Testis (tissue), 3 donors: Measurements from ENCODE around the gene PRKCZ. TPM values are rescaled to one million over a fixed set of nuclear protein-coding genes. Genes with fewer than 3 reads are reported as not detected.

Experiments used
- DNase-seq: peaks from one replicate; pipeline ENCODE4 v3.0.0-alpha.2; 2019
- H3K27ac ChIP-seq, 2 donors: fragments of 200-600 bp; sonication (generic); one replicate each; pipeline ENCODE4 v1.5.1; 2019
- H3K27me3 ChIP-seq: fragments of 200-600 bp; sonication (generic); one replicate; pipeline ENCODE4 v1.5.1; 2019
- H3K36me3 ChIP-seq: fragments of 200-600 bp; sonication (generic); one replicate; pipeline ENCODE4 v1.5.1; 2017; ENCODE audit warnings: low read depth; ENCODE audit errors: missing control alignments
- H3K4me1 ChIP-seq: fragments of 200-600 bp; sonication (generic); one replicate; pipeline ENCODE4 v1.5.1; 2019
- H3K4me3 ChIP-seq, 2 donors: fragments of 200-600 bp; sonication (generic); one replicate each; pipeline ENCODE4 v1.5.1; 2017 to 2019
- H3K9me3 ChIP-seq: fragments of 200-600 bp; sonication (generic); one replicate; pipeline ENCODE4 v1.5.1; 2017
- POLR2A ChIP-seq: fragments of 450-650 bp; IDR thresholded peaks from one replicate; pipeline ENCODE4 v1.6.1; 2017; ENCODE audit warnings: antibody characterized with exemption, mild to moderate bottlenecking, moderate library complexity
- WGBS, 2 donors: methylation state at CpG; one replicate each; pipeline ENCODE4 v1.1.5; 2018; 5-methylcytosine and 5-hydroxymethylcytosine counted together
- intact Hi-C: fragments of 100-400 bp; cut with DNase I; formaldehyde crosslinking; loops from one replicate; pipeline ENCODE4 v1.15.1; 2023; ENCODE audit warnings: low total_unique reads
- polyA plus RNA-seq: library from polyadenylated mRNA; stranded (reverse); fragments of 350-450 nt; fragmentation: Illumina TruSeq; extraction: RNeasy Lipid Tissue Mini Kit (QIAGEN cat#74804); gene quantifications from one replicate; pipeline ENCODE4 v1.2.3, GENCODE V29; 2014; ENCODE audit warnings: low read depth, low replicate concordance; ENCODE audit not compliant: insufficient read depth
- total RNA-seq, 2 donors: library from RNA; depleted of rRNA; stranded (reverse); fragments of >200 nt; gene quantifications; one replicate each; pipeline ENCODE4 v1.2.3, GENCODE V29; 2016
- TF ChIP-seq, protein P1 (sequence below), 3 experiments: fragments of 450-650 bp in 2 of 3; fragments of 200-600 bp in 1 of 3; sonication (generic) in 1 of 3; IDR thresholded peaks; one replicate each; pipeline ENCODE4 v1.5.1; 2016 to 2019; ENCODE audit warnings: antibody characterized with exemption in 3 of 3, mild to moderate bottlenecking in 2 of 3, moderate library complexity in 1 of 3

PRKCZ gene
- total and polyA plus RNA-seq, 3 donors from 2014 or later: 86.4 to 142 (median 123) TPM

DNA sequence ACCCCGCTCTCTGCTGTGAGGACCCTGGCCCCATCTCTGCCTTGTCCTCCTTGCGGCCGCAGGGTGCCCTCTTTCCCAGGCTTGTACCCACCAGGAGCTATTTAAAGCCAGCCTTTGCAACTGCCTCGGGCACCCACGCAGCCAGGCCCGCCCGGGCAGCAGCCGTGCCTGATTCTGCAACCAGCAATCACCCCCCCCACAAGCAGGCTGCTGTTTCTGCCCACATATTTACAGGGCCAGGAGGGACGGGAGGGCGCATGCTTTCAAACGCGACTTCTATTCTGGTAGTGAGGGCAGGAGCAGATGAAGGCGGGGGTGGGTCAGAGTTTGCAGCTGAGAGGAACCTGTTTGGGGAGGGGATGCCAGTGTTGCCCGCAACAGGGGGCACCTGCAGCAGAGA, 17.5 kb upstream of the PRKCZ start:
- intact Hi-C loops: no loop called here
- TF ChIP-seq, protein P1, sequence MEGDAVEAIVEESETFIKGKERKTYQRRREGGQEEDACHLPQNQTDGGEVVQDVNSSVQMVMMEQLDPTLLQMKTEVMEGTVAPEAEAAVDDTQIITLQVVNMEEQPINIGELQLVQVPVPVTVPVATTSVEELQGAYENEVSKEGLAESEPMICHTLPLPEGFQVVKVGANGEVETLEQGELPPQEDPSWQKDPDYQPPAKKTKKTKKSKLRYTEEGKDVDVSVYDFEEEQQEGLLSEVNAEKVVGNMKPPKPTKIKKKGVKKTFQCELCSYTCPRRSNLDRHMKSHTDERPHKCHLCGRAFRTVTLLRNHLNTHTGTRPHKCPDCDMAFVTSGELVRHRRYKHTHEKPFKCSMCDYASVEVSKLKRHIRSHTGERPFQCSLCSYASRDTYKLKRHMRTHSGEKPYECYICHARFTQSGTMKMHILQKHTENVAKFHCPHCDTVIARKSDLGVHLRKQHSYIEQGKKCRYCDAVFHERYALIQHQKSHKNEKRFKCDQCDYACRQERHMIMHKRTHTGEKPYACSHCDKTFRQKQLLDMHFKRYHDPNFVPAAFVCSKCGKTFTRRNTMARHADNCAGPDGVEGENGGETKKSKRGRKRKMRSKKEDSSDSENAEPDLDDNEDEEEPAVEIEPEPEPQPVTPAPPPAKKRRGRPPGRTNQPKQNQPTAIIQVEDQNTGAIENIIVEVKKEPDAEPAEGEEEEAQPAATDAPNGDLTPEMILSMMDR (IDR thresholded peaks at IDR 0.05): no peak
- TF ChIP-seq POLR2A: no peak
- 73 to 81% methylated on average over 8 to 13 of the region's 14 CpGs for WGBS, 2 donors
- Histone ChIP-seq H3K36me3 (no peaks in the 10 kb centered on the region), H3K4me3 (no peak overlapping the region), H3K4me1 (peaks cover 6% of the 10 kb centered on the region), H3K27ac (no peak overlapping the region), H3K9me3 (no peaks in the 10 kb centered on the region), H3K27me3 (no peaks in the 10 kb centered on the region)
- DNase-seq: peak; percentile 69

DNA sequence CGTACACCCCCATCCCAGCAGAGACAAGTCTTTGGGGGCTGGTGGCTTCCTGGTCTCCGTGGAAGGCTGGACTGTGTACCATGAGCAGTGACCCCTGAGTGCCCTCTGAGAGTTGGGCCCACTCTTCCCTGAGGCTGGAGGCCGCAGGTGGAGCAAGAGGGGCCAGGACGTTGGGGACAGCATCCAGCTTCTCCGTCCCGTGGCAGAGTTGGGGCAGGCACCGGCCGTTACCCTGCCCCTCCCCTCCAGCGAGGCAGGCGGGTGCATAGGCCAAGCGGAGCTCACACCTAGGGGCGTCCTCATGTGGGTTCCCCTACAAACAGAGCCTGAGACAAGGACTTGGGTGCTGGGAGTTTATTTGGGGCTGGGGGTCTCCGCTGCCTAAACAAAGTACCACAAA, 17.0 kb upstream of the PRKCZ start:
- peaks cover 6% of the 10 kb centered on the region for H3K4me1 ChIP-seq
- H3K27me3 ChIP-seq: no peaks in the 10 kb centered on the region
- no peaks in the 10 kb centered on the region for H3K9me3 ChIP-seq
- DNase-seq: no peak
- no peaks in the 10 kb centered on the region for H3K36me3 ChIP-seq
- intact Hi-C loops: no loop called here
- no peak overlapping the region for H3K4me3 ChIP-seq
- WGBS, 2 donors: 83% methylated on average over 13 of the region's 13 CpGs; no CpG with 5 or more reads in 1 of the 2 donors
- no peak for TF ChIP-seq POLR2A
- TF ChIP-seq, protein P1 (IDR thresholded peaks at IDR 0.05): no peak
- no peak overlapping the region for H3K27ac ChIP-seq

DNA sequence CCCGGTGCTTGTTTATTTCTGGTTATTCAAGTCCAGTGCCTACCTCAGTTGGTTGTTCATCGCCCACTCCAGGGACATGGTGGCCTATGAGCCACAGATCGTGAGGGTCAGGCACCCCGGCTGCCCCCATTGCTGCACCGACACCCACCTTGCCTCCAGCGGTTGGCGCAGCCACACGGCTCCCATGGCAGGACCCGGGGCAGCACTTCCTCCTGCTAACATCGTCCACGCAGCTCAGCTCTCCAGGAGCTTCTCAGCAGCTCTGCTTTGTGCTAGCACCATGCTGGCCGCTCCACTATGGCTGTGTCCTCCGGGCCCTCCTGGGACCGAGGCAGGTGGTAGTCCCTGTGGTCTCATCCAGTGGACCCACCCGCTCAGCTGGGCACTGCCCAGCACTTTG, 13.9 kb upstream of the PRKCZ start:
- H3K4me1 ChIP-seq: peaks cover 6% of the 10 kb centered on the region
- H3K9me3 ChIP-seq: no peaks in the 10 kb centered on the region
- no peak for DNase-seq
- no peak overlapping the region for H3K27ac ChIP-seq
- TF ChIP-seq, protein P1 (IDR thresholded peaks at IDR 0.05): no peak
- TF ChIP-seq POLR2A: no peak
- intact Hi-C loops: no loop called here
- no peaks in the 10 kb centered on the region for H3K27me3 ChIP-seq
- H3K36me3 ChIP-seq: no peaks in the 10 kb centered on the region
- 96 to 100% methylated on average over 1 to 14 of the region's 15 CpGs for WGBS, 2 donors
- no peak overlapping the region for H3K4me3 ChIP-seq

DNA sequence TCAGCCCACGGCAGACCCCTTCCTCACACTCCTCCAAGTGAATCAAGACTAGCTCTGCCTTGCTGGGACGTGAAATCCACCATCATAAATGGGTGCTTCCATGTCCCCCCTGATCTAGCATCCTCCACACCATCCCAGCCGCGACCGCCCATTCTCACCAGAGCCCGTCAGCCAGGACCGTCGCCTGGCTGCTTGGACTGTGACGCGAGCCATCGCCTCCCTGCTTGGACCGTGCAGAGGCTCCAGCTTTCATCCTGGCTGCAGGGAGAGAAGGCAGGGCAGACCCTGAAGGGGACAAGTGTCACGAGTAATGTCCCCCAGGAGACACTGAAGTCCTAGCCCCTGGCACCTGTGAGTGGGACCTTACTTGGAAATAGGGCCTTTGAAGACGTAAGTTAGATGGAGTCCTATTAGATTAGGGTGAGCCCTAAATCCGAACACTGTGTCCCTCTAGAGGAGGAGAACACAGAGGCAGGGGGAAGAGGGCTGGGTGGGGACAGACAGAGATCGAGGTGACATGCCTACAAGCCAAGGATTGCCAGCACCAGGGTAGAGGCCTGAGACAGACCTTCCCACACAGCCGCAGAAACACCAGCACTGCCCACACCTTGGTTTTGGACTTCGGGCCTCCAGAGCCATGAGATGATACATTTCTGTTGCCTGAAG, 12.8 kb upstream of the PRKCZ start:
- no peak overlapping the region for H3K4me3 ChIP-seq
- no peaks in the 10 kb centered on the region for H3K27me3 ChIP-seq
- 87 to 88% methylated on average over 18 of the region's 18 CpGs for WGBS, 2 donors
- DNase-seq: no peak
- H3K9me3 ChIP-seq: no peaks in the 10 kb centered on the region
- no peak overlapping the region for H3K27ac ChIP-seq
- H3K4me1 ChIP-seq: peaks cover under 1% of the 10 kb centered on the region
- intact Hi-C loops: no loop called here
- no peaks in the 10 kb centered on the region for H3K36me3 ChIP-seq
- no peak for TF ChIP-seq POLR2A
- TF ChIP-seq, protein P1 (IDR thresholded peaks at IDR 0.05): no peak

DNA sequence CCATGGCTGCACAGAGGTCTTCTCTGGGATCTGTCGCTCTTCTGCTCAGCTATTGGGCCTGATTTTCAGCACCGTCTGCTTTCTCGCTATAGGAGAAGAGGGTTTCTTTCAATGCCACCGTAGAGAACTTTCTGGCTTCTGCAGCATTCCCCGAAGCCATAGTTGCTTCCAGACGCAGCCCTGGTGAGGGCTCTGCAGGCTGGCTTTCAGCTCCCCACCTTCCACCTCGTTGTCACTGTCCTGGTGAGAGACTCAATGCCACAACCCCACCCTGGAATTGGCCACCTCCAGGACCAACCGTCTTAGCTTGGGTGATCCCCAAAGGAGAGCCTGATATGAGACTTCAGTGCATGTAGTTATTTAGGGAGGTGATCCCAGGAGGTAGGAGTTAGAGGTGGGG, 12.0 kb upstream of the PRKCZ start:
- Histone ChIP-seq H3K27me3 (no peaks in the 10 kb centered on the region), H3K27ac (no peak overlapping the region), H3K4me3 (no peak overlapping the region), H3K9me3 (no peaks in the 10 kb centered on the region), H3K4me1 (no peaks in the 10 kb centered on the region), H3K36me3 (no peaks in the 10 kb centered on the region)
- intact Hi-C loops: no loop called here
- WGBS, 2 donors: 92% methylated on average over 8 of the region's 8 CpGs
- DNase-seq: no peak
- TF ChIP-seq, protein P1 (IDR thresholded peaks at IDR 0.05): no peak
- TF ChIP-seq POLR2A: no peak
